HepG2 (cell line): ENCODE data around the gene INO80B. TPM values are rescaled to one million over a fixed set of nuclear protein-coding genes. Genes with fewer than 3 reads are reported as not detected.

Experiments
- CBX2 ChIP-seq, 2 experiments: fragments of 200-600 bp in 1 of 2; sonication (generic); formaldehyde crosslinking in 1 of 2; IDR thresholded peaks; 2 replicates each; pipeline versions ENCODE4 v1.7.0 to v1.8.1; 2018 to 2022; ENCODE audit warnings: low read depth in 2 of 2, low read length in 1 of 2, mild to moderate bottlenecking in 1 of 2, missing genetic modification reagents in 1 of 2
- CHCHD3 ChIP-seq: sonication (generic); formaldehyde crosslinking; IDR thresholded peaks from 2 replicates; pipeline ENCODE4 v1.8.0; 2022; ENCODE audit warnings: mild to moderate bottlenecking, missing genetic modification reagents, moderate library complexity
- HDAC2 ChIP-seq: sonication (generic); formaldehyde crosslinking; IDR thresholded peaks from 2 replicates; pipeline ENCODE4 v1.4.0; 2020; ENCODE audit warnings: missing genetic modification reagents
- HNF4G ChIP-seq, 2 experiments: sonication (generic) in 1 of 2; formaldehyde crosslinking in 1 of 2; IDR thresholded peaks; 2 replicates each; pipeline versions ENCODE4 v1.4.0 to v1.6.1; 2011 to 2020; ENCODE audit warnings: borderline replicate concordance in 2 of 2, low read depth in 2 of 2, mild to moderate bottlenecking in 2 of 2, low read length in 1 of 2, missing genetic modification reagents in 1 of 2, moderate library complexity in 1 of 2
- MEIS1 ChIP-seq: sonication (generic); formaldehyde crosslinking; IDR thresholded peaks from 2 replicates; pipeline ENCODE4 v1.9.0; 2021; ENCODE audit warnings: mild to moderate bottlenecking, missing genetic modification reagents, moderate library complexity, borderline replicate concordance
- NRL ChIP-seq: sonication (generic); formaldehyde crosslinking; IDR thresholded peaks from 2 replicates; pipeline ENCODE4 v1.5.0; 2020; ENCODE audit warnings: missing genetic modification reagents, mild to moderate bottlenecking, moderate library complexity, borderline replicate concordance
- RBM22 ChIP-seq: fragments of 200-400 bp; formaldehyde crosslinking; optimal IDR thresholded peaks from 2 replicates; pipeline ENCODE3; 2017; ENCODE audit warnings: mild to moderate bottlenecking, low read length, moderate library complexity
- SP2 ChIP-seq: sonication (generic); formaldehyde crosslinking; IDR thresholded peaks from 2 replicates; pipeline ENCODE4 v1.5.1; 2020; ENCODE audit warnings: mild to moderate bottlenecking, missing genetic modification reagents
- ZNF468 ChIP-seq: sonication (generic); formaldehyde crosslinking; IDR thresholded peaks from 2 replicates; pipeline ENCODE4 v1.8.0; 2022; ENCODE audit warnings: mild to moderate bottlenecking, moderate library complexity, missing genetic modification reagents
- ZNF720 ChIP-seq: sonication (generic); formaldehyde crosslinking; IDR thresholded peaks from 2 replicates; pipeline ENCODE4 v1.4.0; 2020; ENCODE audit warnings: missing genetic modification reagents
- polyA plus RNA-seq, 8 experiments: library from polyadenylated mRNA; depleted of rRNA in 3 of 8; stranded (reverse) in 7 of 8; unstranded in 1 of 8; fragments of >200 nt; fragmentation: Illumina TruSeq in 4 of 8; extraction: Trizol in 4 of 8; gene quantifications; 2 replicates each; pipeline versions ENCODE4 v1.2.1 to v1.2.3, GENCODE V29; 2011 to 2016; ENCODE audit warnings: low read depth in 4 of 8, missing spikeins in 1 of 8, mixed read lengths in 1 of 8; ENCODE audit not compliant: insufficient read depth in 1 of 8
- total RNA-seq, 5 experiments: library from RNA; depleted of rRNA; stranded (reverse); fragments of >200 nt; fragmentation: Illumina TruSeq; extraction: Trizol; gene quantifications; 2 replicates each; pipeline ENCODE4 v1.2.3, GENCODE V29; 2016; ENCODE audit warnings: low read depth in 1 of 5
- TF ChIP-seq, protein P1 (sequence below): sonication (generic); formaldehyde crosslinking; IDR thresholded peaks from 2 replicates; pipeline ENCODE4 v1.5.0; 2020; ENCODE audit warnings: mild to moderate bottlenecking, missing genetic modification reagents
- TF ChIP-seq, protein P2 (sequence below): sonication (generic); formaldehyde crosslinking; IDR thresholded peaks from 2 replicates; pipeline ENCODE4 v1.8.1; 2023; ENCODE audit warnings: missing genetic modification reagents, inconsistent platforms, borderline replicate concordance
- TF ChIP-seq, protein P3 (sequence below): sonication (generic); formaldehyde crosslinking; IDR thresholded peaks from 2 replicates; pipeline ENCODE4 v1.8.0; 2022; ENCODE audit warnings: missing genetic modification reagents, mild to moderate bottlenecking, moderate library complexity, borderline replicate concordance
- TF ChIP-seq, protein P4 (sequence below): sonication (generic); formaldehyde crosslinking; conservative IDR thresholded peaks from 2 replicates; pipeline ENCODE4 v1.4.0; 2020; ENCODE audit warnings: missing genetic modification reagents

The INO80B gene
- total and polyA plus RNA-seq, 2 of the 13 experiments (the other 11 are each of a cell fraction or from before 2014, with no cell fraction given): 6.2 to 14.5 TPM

DNA sequence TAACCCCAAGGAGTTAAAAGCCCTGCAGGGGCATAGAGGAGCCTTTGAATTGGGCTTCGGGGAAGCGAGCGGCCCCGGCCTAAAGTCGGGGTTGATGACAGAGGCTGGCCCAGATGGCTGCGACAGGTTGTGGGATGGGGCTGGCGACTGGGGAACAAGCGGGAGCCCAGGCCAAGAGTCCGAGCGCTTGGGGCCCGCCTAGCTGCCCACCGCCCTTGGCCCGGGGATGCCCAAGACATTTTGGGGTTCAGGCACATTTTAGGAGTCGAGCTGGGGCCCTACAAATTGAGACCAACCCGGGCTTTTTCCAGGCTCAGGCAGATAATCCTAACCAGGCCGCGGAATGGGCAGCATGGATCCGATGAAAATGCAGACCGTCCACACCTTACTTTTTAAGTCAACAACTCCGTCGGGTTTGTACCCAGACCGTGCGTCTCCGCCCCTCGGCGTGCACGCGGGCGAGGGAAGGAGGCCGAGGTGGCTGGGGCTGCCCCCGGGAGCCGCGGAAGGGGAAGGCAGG, 13.7 kb upstream of the INO80B start (continued):
- TF ChIP-seq, protein P1, sequence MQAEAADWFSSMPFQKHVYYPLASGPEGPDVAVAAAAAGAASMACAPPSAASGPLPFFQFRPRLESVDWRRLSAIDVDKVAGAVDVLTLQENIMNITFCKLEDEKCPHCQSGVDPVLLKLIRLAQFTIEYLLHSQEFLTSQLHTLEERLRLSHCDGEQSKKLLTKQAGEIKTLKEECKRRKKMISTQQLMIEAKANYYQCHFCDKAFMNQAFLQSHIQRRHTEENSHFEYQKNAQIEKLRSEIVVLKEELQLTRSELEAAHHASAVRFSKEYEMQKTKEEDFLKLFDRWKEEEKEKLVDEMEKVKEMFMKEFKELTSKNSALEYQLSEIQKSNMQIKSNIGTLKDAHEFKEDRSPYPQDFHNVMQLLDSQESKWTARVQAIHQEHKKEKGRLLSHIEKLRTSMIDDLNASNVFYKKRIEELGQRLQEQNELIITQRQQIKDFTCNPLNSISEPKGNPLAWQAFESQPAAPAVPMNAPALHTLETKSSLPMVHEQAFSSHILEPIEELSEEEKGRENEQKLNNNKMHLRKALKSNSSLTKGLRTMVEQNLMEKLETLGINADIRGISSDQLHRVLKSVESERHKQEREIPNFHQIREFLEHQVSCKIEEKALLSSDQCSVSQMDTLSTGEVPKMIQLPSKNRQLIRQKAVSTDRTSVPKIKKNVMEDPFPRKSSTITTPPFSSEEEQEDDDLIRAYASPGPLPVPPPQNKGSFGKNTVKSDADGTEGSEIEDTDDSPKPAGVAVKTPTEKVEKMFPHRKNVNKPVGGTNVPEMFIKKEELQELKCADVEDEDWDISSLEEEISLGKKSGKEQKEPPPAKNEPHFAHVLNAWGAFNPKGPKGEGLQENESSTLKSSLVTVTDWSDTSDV (CRISPR knock-in tag): 0 out of 2 replicates have a peak, but pooled peaks have one; percentile 12
- TF ChIP-seq NRL (CRISPR knock-in tag) (0 out of 2 replicates have a peak, but pooled peaks have one; percentile 7), RBM22 (no peak), HDAC2 (CRISPR knock-in tag) (no peak), SP2 (CRISPR knock-in tag) (0 out of 2 replicates have a peak, but pooled peaks have one; percentile 30), CBX2 (IDR thresholded peaks at IDR 0.05; ENCODE audit: low read depth, low read length) (no peak), CBX2 (CRISPR knock-in tag; IDR thresholded peaks at IDR 0.05; ENCODE audit: low read depth) (no peak), HNF4G (IDR thresholded peaks at IDR 0.05; ENCODE audit: borderline replicate concordance, low read depth, low read length) (0 out of 2 replicates have a peak, but pooled peaks have one; percentile 3), HNF4G (CRISPR knock-in tag; IDR thresholded peaks at IDR 0.05; ENCODE audit: borderline replicate concordance, low read depth) (peak; percentile 15; the same call in 1 of the 2 replicates), MEIS1 (CRISPR knock-in tag) (peak; percentile 16; the same call in 1 of the 2 replicates), ZNF468 (CRISPR knock-in tag) (0 out of 2 replicates have a peak, but pooled peaks have one; percentile 13), ZNF720 (CRISPR knock-in tag) (no peak), CHCHD3 (CRISPR knock-in tag) (no peak)
- TF ChIP-seq, protein P2, sequence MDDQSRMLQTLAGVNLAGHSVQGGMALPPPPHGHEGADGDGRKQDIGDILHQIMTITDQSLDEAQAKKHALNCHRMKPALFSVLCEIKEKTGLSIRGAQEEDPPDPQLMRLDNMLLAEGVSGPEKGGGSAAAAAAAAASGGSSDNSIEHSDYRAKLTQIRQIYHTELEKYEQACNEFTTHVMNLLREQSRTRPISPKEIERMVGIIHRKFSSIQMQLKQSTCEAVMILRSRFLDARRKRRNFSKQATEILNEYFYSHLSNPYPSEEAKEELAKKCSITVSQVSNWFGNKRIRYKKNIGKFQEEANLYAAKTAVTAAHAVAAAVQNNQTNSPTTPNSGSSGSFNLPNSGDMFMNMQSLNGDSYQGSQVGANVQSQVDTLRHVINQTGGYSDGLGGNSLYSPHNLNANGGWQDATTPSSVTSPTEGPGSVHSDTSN (CRISPR knock-in tag): peak; percentile 15; the same call in 1 of the 2 replicates
- TF ChIP-seq, protein P3, sequence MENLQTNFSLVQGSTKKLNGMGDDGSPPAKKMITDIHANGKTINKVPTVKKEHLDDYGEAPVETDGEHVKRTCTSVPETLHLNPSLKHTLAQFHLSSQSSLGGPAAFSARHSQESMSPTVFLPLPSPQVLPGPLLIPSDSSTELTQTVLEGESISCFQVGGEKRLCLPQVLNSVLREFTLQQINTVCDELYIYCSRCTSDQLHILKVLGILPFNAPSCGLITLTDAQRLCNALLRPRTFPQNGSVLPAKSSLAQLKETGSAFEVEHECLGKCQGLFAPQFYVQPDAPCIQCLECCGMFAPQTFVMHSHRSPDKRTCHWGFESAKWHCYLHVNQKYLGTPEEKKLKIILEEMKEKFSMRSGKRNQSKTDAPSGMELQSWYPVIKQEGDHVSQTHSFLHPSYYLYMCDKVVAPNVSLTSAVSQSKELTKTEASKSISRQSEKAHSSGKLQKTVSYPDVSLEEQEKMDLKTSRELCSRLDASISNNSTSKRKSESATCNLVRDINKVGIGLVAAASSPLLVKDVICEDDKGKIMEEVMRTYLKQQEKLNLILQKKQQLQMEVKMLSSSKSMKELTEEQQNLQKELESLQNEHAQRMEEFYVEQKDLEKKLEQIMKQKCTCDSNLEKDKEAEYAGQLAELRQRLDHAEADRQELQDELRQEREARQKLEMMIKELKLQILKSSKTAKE: 0 out of 2 replicates have a peak, but pooled peaks have one; percentile 5
- TF ChIP-seq, protein P4, sequence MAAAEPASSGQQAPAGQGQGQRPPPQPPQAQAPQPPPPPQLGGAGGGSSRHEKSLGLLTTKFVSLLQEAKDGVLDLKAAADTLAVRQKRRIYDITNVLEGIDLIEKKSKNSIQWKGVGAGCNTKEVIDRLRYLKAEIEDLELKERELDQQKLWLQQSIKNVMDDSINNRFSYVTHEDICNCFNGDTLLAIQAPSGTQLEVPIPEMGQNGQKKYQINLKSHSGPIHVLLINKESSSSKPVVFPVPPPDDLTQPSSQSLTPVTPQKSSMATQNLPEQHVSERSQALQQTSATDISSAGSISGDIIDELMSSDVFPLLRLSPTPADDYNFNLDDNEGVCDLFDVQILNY (CRISPR knock-in tag): no peak
